ENCODE results near the gene NYNRIN.
"Not testable (repeated sequence)": the region's sequence is repeated elsewhere in the genome, so short reads cannot be mapped to it uniquely, and the experiment has no call there.

NYNRIN gene

GRCh38 chr14:24369907-24370687, 28.7 kb upstream of the NYNRIN start:
- no peak for FAIRE-seq

GRCh38 chr14:24370748-24371147, 28.1 kb upstream of the NYNRIN start:
- FAIRE-seq = no peak

DNA sequence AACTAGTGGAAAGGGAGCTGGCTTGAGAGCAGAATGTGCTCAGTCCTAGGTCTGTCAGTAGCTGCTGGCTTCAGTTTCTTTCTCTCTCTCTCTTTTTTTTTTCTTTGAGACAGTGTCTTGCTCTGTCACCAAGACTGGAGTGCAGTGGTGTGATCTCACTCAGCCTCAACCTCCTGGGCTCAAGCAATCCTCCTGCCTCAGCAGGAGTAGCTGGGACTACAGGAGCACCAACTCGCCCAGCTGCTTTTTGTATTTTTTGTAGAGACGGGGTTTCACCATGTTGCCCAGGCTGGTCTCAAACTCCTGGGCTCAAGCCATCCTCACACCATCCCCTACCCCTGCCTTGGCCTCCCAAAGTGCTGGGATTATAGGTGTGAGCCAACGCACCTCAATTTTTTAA, 27.2 kb upstream of the NYNRIN start:
- not testable (repeated sequence) for FAIRE-seq

GRCh38 chr14:24372701-24373416, 25.9 kb upstream of the NYNRIN start:
- no peak for FAIRE-seq

DNA sequence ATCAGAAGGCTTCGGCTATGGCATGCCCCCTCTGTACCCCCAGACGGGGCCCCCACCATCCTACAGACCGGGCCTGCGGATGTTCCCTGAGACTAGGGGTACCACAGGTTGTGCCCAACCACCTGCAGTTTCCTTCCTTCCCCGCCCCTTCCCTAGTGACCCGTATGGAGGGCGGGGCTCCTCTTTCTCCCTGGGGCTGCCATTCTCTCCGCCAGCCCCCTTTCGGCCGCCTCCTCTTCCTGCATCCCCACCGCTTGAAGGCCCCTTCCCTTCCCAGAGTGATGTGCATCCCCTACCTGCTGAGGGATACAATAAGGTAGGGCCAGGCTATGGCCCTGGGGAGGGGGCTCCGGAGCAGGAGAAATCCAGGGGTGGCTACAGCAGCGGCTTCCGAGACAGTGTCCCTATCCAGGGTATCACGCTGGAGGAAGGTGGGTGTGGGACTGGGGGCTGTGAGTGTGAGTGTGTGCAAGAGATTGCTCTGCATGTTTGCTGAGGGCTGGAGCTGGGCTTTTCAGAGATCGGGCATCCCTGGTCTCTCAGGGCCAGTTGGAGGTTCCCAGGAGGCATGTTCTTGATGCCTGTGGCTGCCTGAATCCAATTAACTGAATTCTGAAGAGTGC, 22.2 kb upstream of the NYNRIN start:
- FAIRE-seq = no peak

GRCh38 chr14:24377126-24377525, 21.7 kb upstream of the NYNRIN start:
- FAIRE-seq = no peak

DNA sequence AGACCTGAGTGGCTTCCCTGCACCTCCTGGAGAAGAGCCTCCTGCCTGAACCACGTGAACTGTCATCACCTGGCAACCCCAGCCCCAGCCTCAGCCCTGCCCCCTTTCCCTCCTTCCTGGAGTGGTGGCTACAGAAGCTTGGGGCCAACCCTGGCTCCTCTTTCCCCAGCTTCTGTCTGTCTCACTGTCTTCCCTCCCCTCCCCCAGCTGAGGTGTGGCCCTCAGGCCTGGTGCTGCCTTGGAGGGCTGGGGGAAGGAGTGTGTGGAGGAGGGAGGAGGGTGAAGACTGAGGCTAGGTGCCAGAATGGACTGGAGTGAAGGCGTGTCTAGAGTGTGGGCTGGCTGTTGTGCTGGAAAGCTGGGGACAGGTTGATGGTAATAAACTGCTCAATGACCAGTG, 21.1 kb upstream of the NYNRIN start:
- no peak for FAIRE-seq

DNA sequence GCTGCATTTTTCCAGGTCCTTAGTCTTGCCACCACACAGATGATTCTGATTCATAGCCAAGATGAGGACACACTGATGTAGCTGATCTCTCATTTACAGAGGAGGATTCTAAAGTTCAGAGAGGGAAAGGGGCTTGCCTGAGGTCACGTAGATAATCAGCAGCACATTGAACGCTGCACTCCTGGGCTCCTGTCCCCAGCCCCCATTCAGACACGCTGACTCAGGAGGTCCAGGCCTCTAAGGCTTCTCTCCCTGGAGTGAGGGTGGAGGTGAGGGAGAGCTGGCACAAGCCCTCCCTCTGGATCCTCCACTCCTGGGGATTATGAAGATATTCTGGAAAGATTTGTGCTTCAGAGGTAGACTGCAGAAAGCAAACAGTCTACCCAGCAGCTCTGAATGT, 20.5 kb upstream of the NYNRIN start:
- no peak for FAIRE-seq

- FAIRE-seq = no peak
These were observed 19.6 kb upstream of the NYNRIN start for GRCh38 chr14:24378981-24379906.

GRCh38 chr14:24379907-24380730, 18.7 kb upstream of the NYNRIN start:
- FAIRE-seq = no peak

- FAIRE-seq = no peak
These were observed 17.3 kb upstream of the NYNRIN start for GRCh38 chr14:24381363-24382063.

DNA sequence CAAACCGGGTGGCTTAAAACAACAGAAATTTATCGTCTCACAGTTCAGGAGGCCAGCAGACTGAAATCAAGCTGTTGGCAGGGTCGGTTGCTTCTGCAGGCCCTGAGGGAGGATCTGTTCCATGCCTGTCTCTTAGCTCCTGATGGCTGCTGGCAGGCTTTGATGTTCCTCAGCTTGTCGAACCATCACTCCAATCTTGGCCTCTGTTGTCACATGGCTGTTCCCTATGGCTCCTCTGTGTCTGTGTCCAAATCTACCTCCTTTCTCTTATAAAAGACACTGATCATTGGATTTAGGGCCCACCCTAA, 16.8 kb upstream of the NYNRIN start:
- FAIRE-seq = no peak

GRCh38 chr14:24384169-24384568, 14.6 kb upstream of the NYNRIN start:
- no peak for FAIRE-seq

DNA sequence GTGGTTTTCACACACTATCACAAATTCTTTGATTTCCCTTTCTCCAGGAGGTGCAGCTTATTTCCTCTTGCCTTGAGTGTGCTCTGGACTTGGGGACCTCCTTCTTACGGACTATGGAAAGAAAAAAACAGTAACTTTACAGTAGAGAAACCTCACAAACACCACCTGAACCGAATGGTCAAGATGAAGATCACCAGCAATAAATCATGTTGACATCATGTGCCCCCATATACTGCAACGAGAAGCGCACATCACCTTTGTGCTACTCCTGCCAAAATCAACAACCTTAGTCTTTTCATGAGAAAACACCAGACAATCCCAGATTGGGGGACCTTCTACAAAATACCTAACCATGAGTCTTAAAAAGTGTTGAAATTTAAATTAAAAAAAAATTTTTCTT, 13.3 kb upstream of the NYNRIN start:
- no peak for FAIRE-seq

GRCh38 chr14:24387009-24387345, 11.8 kb upstream of the NYNRIN start:
- FAIRE-seq = no peak

- not testable (repeated sequence) for FAIRE-seq
These were observed 11.2 kb upstream of the NYNRIN start for GRCh38 chr14:24387579-24387978.

DNA sequence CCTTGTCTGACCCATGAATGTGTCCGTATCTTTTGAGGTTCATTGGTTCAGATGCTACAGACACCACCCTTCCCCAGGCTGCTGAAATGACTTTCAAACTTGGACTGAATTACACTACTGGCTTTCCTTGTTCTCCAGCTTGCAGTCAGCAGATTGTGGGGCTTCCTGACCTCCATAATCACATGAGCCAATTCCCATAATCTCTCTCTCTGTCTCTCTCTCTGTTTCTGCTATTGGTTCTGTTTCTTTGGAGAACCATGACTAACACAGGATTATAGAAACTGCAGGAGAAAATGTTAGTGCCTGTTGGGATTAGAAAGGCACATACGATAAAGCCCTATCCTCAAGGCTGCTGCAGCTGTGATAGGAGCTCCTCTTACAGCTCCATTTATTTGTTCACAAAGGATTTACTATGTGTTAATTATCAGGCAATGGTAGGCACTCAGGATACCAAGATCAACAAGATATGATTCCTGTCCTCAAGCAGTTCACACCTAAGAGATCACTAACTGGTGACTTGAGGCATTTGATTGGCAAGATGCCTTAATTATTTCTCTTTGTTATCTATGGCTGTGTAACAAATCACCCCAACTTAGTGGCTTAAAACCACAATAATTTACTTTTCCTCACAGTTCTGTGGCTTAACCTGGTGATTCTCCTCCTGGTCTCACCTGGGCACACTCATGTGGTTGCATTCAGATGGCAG, 10.2 kb upstream of the NYNRIN start:
- no peak for FAIRE-seq

DNA sequence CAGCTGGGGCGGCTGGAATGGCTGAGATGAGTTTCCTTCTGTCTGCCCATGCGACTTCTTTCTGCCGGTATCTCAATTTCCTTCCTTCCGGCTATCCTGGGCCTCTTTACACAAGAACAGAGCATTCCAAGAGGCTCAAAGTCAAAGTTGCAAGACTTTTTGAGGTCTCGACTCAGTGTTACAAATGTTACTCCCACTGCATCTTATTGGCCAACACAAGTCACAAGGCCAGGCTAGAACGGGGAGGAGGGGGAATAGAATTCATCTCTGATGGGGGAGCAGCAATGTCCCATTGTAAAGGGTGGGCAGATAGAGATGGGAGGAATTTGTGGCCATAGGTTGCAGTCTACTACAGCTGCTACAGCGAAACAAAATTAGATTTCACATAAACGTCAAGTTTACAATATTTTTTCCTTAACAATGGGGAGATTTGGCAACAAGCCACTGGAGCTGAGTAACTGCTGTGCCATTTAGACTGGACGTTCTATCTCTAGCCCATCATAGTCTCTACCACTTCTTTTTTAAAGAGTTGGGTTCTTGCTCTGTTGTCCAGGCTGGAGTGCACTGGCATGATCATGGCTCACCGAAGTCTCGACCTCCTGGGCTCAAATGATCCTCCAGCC, 9.5 kb upstream of the NYNRIN start:
- FAIRE-seq = no peak

DNA sequence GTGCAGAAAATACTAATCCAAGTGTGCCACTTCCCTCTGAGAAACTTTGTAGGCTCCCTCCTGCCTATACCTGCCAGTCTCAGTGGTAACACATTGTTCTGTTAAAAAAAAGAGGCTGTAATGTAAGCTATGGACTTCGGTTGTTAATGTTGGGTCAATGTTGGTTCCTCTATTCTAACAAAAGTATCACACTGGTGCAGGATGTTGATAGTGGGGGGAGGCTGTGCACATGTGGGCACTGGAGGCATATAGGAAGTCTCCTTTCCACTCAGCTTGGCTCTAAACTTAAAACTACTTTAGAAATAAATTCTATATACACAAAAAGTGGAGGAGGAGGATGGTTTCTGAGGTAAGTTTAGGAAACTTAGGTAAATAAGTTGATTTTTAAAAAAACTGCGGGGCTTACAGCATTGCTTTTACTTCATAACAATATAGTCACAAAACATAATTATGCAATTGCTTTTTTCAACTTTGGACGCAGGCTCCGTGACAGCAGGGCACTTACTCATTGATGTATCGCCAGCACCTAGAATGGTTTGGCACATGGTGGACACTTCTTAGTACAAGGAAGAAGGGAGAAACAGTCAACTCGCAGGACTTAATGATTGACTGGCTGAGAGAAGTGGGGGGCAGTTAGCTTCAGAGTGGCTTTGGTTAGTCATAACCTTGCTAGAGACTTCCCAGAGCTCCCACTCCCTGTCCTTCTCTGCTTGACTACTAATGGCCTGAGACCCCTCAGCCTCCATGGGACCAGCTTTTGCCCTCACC, 7.9 kb upstream of the NYNRIN start:
- FAIRE-seq = no peak

All from endometrium (tissue), 2 donors.